HG02938 (cell line): ENCODE measurements around the gene IGFBP4.
A peak's percentile ranks its signal among the peaks of the same experiment; 100 is the strongest.
"Not testable (repeated sequence)": the region's sequence is repeated elsewhere in the genome, so short reads cannot be mapped to it uniquely, and the experiment has no call there.

Experiments
- ATAC-seq: cut with Tn5 transposase; IDR thresholded peaks from one replicate; pipeline ENCODE4 v1.9.1; 2021; ENCODE audit warnings: mild to moderate bottlenecking, moderate library complexity; ENCODE audit not compliant: unreplicated experiment

IGFBP4 gene

GRCh38 chr17:40443196-40443987 lies at the start of gene IGFBP4:
IGFBP4 (plus strand) TSS chr17:40443450; CDS start chr17:40443736, 286 bp downstream.
- ATAC-seq = no peak

GRCh38 chr17:40399185-40399584 lies 44.1 kb upstream of the IGFBP4 start:
- no peak for ATAC-seq

DNA sequence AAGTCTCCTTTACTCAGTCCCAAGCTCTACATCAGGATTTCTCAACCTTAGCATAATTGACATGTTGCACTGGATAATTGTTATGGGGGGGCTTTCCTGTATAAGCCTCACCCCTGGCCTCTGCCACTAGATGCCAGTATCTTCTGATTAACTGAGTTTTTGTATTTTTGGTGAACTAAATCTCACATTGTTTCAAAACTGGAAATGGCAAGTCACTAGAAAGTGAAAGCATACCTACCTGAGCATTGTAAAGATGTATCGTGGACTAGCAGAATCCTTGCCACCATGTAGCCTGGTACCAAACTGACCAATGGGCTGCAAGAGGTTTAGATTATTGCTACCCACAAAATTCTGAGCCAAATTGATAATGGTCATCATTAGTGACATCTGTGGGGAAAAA lies 40.6 kb upstream of the IGFBP4 start:
- no peak for ATAC-seq

GRCh38 chr17:40404003-40404402 lies 39.2 kb upstream of the IGFBP4 start:
- no peak for ATAC-seq

- ATAC-seq = no peak
These were observed 35.8 kb upstream of the IGFBP4 start for GRCh38 chr17:40407460-40407859.

- not testable (repeated sequence) for ATAC-seq
These were observed 33.7 kb upstream of the IGFBP4 start for GRCh38 chr17:40409540-40409939.

- no peak for ATAC-seq
These were observed 33.2 kb upstream of the IGFBP4 start for GRCh38 chr17:40410082-40410481.

GRCh38 chr17:40411821-40412220 lies 31.4 kb upstream of the IGFBP4 start:
- no peak for ATAC-seq

DNA sequence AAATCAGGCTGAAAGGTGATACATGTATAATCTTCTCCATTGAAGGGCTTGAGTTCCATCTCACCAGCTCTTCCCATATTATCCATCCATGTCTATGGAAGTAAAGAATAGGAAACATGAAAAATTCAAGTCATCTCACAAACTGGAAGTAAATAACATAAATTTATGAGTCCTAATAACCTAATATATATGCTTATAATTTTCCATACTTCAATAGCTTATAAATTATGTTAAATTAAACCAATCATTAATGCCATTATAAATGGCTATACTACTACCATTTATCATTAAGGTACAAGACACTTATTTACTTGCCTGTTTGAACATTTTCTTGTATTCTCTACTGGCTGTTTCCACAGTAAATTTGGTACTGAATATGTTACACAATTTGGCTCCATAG lies 30.4 kb upstream of the IGFBP4 start:
- no peak for ATAC-seq

DNA sequence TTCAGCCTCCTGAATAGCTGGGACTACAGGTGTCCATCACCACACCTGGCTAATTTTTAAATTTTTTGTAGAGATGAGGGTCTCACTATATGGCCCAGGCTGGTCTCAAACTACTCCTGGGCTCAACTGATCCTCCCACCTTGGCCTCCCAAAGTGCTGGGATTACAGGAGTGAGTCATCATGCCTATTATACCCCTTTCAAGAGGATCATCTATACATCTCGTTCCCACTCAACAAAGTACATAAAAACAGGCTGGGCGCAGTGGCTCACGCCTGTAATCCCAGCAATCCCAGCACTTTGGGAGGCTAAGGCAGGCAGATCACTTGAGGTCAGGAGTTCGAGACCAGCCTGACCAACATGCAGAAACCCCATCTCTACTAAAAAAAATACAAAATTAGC lies 28.9 kb upstream of the IGFBP4 start:
- ATAC-seq = not testable (repeated sequence)

DNA sequence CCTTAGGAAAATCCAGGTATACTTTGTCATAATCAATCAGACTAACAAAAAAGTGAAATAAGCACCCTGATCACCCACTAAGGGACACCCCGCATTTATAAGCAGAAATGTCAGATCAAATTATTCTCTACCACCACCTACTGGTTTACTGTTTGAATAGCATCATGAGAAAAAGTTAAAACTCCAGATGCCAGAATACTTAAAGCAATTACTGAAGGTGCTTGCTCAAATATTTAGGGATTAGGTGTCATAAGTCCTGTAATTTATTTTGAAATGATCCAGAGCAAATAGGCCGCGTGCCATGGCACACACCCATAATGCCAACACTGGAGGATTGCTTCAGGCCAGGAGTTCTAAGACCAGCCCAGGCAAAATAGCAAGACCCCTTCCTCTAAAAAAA lies 27.9 kb upstream of the IGFBP4 start:
- no peak for ATAC-seq

- ATAC-seq = no peak
These were observed 26.6 kb upstream of the IGFBP4 start for GRCh38 chr17:40416671-40417070.

DNA sequence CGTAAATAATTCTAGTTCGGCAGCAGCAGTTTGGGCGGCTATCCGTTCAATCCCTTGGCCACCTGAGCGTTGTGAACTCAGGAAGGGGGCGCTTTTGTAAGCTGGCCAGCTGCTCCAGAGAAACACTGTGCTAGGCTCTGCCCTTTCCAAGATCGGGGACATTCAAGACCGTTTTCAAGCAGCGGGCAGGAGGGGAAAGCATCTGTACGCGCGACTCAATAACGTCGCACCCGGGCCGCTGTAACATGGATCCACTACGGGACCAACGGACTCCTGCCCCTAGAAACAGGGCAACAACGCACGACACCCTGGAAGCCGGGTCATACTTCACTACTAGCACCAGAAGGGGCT lies 26.0 kb upstream of the IGFBP4 start:
- no peak for ATAC-seq

GRCh38 chr17:40417609-40418427 lies 25.4 kb upstream of the IGFBP4 start, which contains the start of gene TOP2A:
TOP2A (minus strand) TSS chr17:40417896; CDS start chr17:40417791, 105 bp downstream.
- peak; percentile 98 for ATAC-seq

DNA sequence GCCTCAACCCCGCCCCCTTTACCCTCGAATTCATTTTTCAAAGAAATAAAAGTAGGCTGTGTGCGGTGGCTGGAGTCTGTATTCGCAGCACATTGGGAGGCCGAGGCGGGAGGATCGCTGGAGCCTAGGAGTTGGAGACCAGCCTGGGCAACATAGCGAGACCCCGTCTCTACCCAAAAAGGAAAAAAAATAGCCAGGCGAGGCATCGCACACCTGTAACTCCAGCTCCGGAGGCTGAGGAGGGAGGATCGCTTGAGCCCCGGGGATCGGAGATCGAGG lies 24.9 kb upstream of the IGFBP4 start:
- no peak for ATAC-seq

GRCh38 chr17:40419559-40420331 lies 23.5 kb upstream of the IGFBP4 start:
- no peak for ATAC-seq

GRCh38 chr17:40422990-40423633 lies 20.1 kb upstream of the IGFBP4 start:
- ATAC-seq = no peak

- no peak for ATAC-seq
These were observed 17.5 kb upstream of the IGFBP4 start for GRCh38 chr17:40425741-40426140.

DNA sequence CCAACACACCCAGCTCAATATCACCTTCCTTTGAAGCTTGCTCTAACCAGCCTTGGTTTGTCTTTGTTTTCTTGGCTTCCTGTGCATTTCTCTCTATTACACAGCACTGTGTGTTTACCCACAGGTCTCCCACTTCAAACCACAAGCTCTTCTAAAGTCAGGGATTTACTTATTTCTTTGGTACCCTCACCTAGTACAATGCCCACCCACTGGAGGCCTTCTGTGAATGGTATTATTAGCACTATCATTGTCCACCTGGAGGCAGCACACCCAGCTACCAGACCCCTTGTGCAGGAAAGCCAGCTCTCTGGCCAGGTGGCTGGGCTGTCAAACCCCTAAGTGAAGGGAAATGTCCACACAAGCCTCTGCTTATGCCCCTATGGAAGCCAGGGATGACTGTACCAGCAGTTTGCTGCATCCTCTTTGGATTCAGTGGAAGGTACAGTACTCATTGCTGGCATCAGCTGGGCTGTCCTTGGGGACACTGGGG lies 16.2 kb upstream of the IGFBP4 start:
- ATAC-seq = no peak

- no peak for ATAC-seq
These were observed 12.7 kb upstream of the IGFBP4 start for GRCh38 chr17:40430272-40431230.
